Activated CD4-positive, alpha-beta T cell treated with anti-CD3 and anti-CD28 coated beads, Interleukin-2, amount 50 U/mL, for 24 hours (primary cell): Measurements from ENCODE around the gene UPK3A.
"Not testable (repeated sequence)": the region's sequence is repeated elsewhere in the genome, so short reads cannot be mapped to it uniquely, and the experiment has no call there.

ENCODE experiments used
- DNase-seq, 2 donors: peaks; one replicate each; pipeline ENCODE4 v3.0.0-alpha.2; 2020; ENCODE audit warnings: low read depth in 1 of 2, low spot score in 1 of 2

Gene UPK3A

GRCh38 chr22:45278125-45278524 is 6.6 kb upstream of the UPK3A start:
- no peak for DNase-seq

GRCh38 chr22:45280587-45280980 is 4.2 kb upstream of the UPK3A start:
- no peak for DNase-seq

GRCh38 chr22:45281010-45281409 is 3.7 kb upstream of the UPK3A start:
- no peak for DNase-seq

- DNase-seq, result no peak
These were observed 712 bp downstream of the UPK3A start for GRCh38 chr22:45285263-45286058.

- no peak for DNase-seq
These were observed 2.3 kb downstream of the UPK3A start for GRCh38 chr22:45286854-45287551.

GRCh38 chr22:45290410-45290936 is 5.7 kb downstream of the UPK3A start:
- DNase-seq, result no peak

GRCh38 chr22:45291061-45291930 is 6.5 kb downstream of the UPK3A start:
- no peak for DNase-seq

- DNase-seq, result no peak
These were observed 7.2 kb downstream of the UPK3A start for GRCh38 chr22:45291931-45292290.

- no peak for DNase-seq
These were observed 8.1 kb downstream of the UPK3A start for GRCh38 chr22:45292731-45293442.

- no peak for DNase-seq
These were observed 9.3 kb downstream of the UPK3A start for GRCh38 chr22:45294030-45294429.

GRCh38 chr22:45295004-45295403 is 10.3 kb downstream of the UPK3A start:
- not testable (repeated sequence) for DNase-seq

- DNase-seq, result no peak
These were observed 10.7 kb downstream of the UPK3A start for GRCh38 chr22:45295492-45295891.

GRCh38 chr22:45296628-45297297 is 12.0 kb downstream of the UPK3A start:
- DNase-seq, result no peak

GRCh38 chr22:45298934-45299505 is 14.3 kb downstream of the UPK3A start:
- no peak for DNase-seq

GRCh38 chr22:45302751-45303150 is 18.0 kb downstream of the UPK3A start:
- no peak for DNase-seq

GRCh38 chr22:45303181-45303580 is 18.4 kb downstream of the UPK3A start:
- no peak for DNase-seq

- no peak for DNase-seq
These were observed 20.2 kb downstream of the UPK3A start for GRCh38 chr22:45304971-45305370.

GRCh38 chr22:45305456-45306075 is 20.8 kb downstream of the UPK3A start:
- no peak for DNase-seq

GRCh38 chr22:45306139-45306538 is 21.4 kb downstream of the UPK3A start:
- no peak for DNase-seq
